ENCODE measurements around the gene CBX2. TPM values are rescaled to one million over a fixed set of nuclear protein-coding genes. Genes with fewer than 3 reads are reported as not detected.

Gene CBX2
- total RNA-seq, 1 experiment from 2014 or later, result 28.3 TPM

GRCh38 chr17:79743614-79744013 lies 34.3 kb upstream of the CBX2 start:
- TF ChIP-seq FOSL1 (IDR thresholded peaks at IDR 0.05; ENCODE audit: low read depth), result no peak
- TF ChIP-seq ZFX (IDR thresholded peaks at IDR 0.05), result no peak
- intact Hi-C loops (cut with micrococcal nuclease), result loop anchor here (2.0 kb wide), 1 partner anchor 173 kb away; no protein-coding TSS in a partner anchor
- Histone ChIP-seq H3K9me2 (ENCODE audit: insufficient read depth) (no peaks in the 10 kb centered on the region), H3K4me1 (ENCODE audit: control insufficient read depth in 1 of 2, insufficient read depth in 2 of 2, low read length in 2 of 2) (peaks cover 11 to 33% of the 10 kb centered on the region in 2 experiments; a peak in 3 of 4 replicates), H3K27me3 (ENCODE audit: insufficient read depth, low read length) (0 out of 2 replicates have a peak, but pooled peaks cover 3% of the 10 kb centered on the region), H3K9me3 (ENCODE audit: control insufficient read depth in 1 of 2, insufficient read depth in 1 of 2, low read depth in 1 of 2, low read length in 2 of 2) (no peaks in the 10 kb centered on the region), H2AFZ (ENCODE audit: low read depth, low read length, poor library complexity, severe bottlenecking) (no peak overlapping the region), H3K4me3 (replicated peaks in 1 of 2; ENCODE audit: low read depth in 1 of 2, low read length in 2 of 2) (no peak overlapping the region), H4K20me1 (ENCODE audit: insufficient read depth) (no peaks in the 10 kb centered on the region), H3K79me2 (ENCODE audit: insufficient read depth, low read length) (no peaks in the 10 kb centered on the region), H3K4me2 (ENCODE audit: low read length) (no peak overlapping the region), H3K9ac (ENCODE audit: low read length) (no peak overlapping the region), H3K27ac (ENCODE audit: low read depth, low read length) (no peak overlapping the region), H3K36me3 (ENCODE audit: control insufficient read depth in 1 of 2, insufficient read depth in 2 of 2, low read length in 2 of 2) (no peaks in the 10 kb centered on the region)
- BruUV-seq (replicated peaks), result no TSS peak
- ATAC-seq, result no peak
- CTCF ChIA-PET, result interaction anchor here (1.3 to 1.6 kb wide), 3 partner anchors 35 to 92 kb away, joined by 3 read pairs; no protein-coding TSS in a partner anchor
- POLR2A ChIA-PET, result no interaction called here
- no peak for DNase-seq (ENCODE audit: low read depth, low spot score)
- RAD21 ChIA-PET (ENCODE audit: low non-redundant PET in 1 of 2, low total read pairs in 2 of 2, uncharacterized antibody in 2 of 2, unreplicated experiment in 2 of 2), result no interaction called here

- H3K27ac ChIP-seq (ENCODE audit: low read depth, low read length), result no peak overlapping the region
- ChIA-PET RAD21 (ENCODE audit: low non-redundant PET in 1 of 2, low total read pairs in 2 of 2, uncharacterized antibody in 2 of 2, unreplicated experiment in 2 of 2) (interaction anchor here (0.7 to 1.2 kb wide), 5 partner anchors 22 to 192 kb away, joined by 5 to 6 read pairs (median 5); no protein-coding TSS in a partner anchor), CTCF (interaction anchor here (0.6 to 3.5 kb wide), 36 partner anchors 13 to 1045 kb away, joined by 3 to 14 read pairs (median 4); partner anchors contain the start of genes CBX4, CBX8 and GAA), POLR2A (interaction anchor here (0.7 kb wide), 1 partner anchor 13 kb away, joined by 3 read pairs; no protein-coding TSS in a partner anchor)
- no peak for ATAC-seq
- intact Hi-C loops (cut with micrococcal nuclease), result loop anchor here (1.0 kb wide), 1 partner anchor 245 kb away; no protein-coding TSS in a partner anchor
- no peak overlapping the region for H2AFZ ChIP-seq (ENCODE audit: low read depth, low read length, poor library complexity, severe bottlenecking)
- no peak overlapping the region for H3K9ac ChIP-seq (ENCODE audit: low read length)
- H3K4me3 ChIP-seq (replicated peaks in 1 of 2; ENCODE audit: low read depth in 1 of 2, low read length in 2 of 2), result no peak overlapping the region
- H3K4me2 ChIP-seq (ENCODE audit: low read length), result peak overlapping the region; percentile 30
- H3K9me3 ChIP-seq (ENCODE audit: control insufficient read depth in 1 of 2, insufficient read depth in 1 of 2, low read depth in 1 of 2, low read length in 2 of 2), result no peaks in the 10 kb centered on the region
- DNase-seq (ENCODE audit: low read depth, low spot score), result peak; percentile 18
- H4K20me1 ChIP-seq (ENCODE audit: insufficient read depth), result no peaks in the 10 kb centered on the region
- H3K4me1 ChIP-seq (ENCODE audit: control insufficient read depth in 1 of 2, insufficient read depth in 2 of 2, low read length in 2 of 2), result peaks cover 11 to 38% of the 10 kb centered on the region in 2 experiments; a peak in 3 of 4 replicates
- no peaks in the 10 kb centered on the region for H3K9me2 ChIP-seq (ENCODE audit: insufficient read depth)
- no peaks in the 10 kb centered on the region for H3K79me2 ChIP-seq (ENCODE audit: insufficient read depth, low read length)
- 0 out of 2 replicates have a peak, but pooled peaks cover 1% of the 10 kb centered on the region for H3K27me3 ChIP-seq (ENCODE audit: insufficient read depth, low read length)
- no peaks in the 10 kb centered on the region for H3K36me3 ChIP-seq (ENCODE audit: control insufficient read depth in 1 of 2, insufficient read depth in 2 of 2, low read length in 2 of 2)
- BruUV-seq (replicated peaks), result no TSS peak
- TF ChIP-seq REST (IDR thresholded peaks at IDR 0.05; ENCODE audit: low read depth), result no peak
- no peak for TF ChIP-seq MAX (IDR thresholded peaks at IDR 0.05)
- no peak for TF ChIP-seq EGR1 (IDR thresholded peaks at IDR 0.05; ENCODE audit: low read depth)
- TF ChIP-seq ZFX (IDR thresholded peaks at IDR 0.05), result no peak
- TF ChIP-seq POLR2AphosphoS5 (IDR thresholded peaks at IDR 0.05; ENCODE audit: low read depth, low read length), result no peak
- no peak for TF ChIP-seq RAD21 (IDR thresholded peaks at IDR 0.05; ENCODE audit: low read depth)
- no peak for TF ChIP-seq ZBTB33 (IDR thresholded peaks at IDR 0.05; ENCODE audit: extremely low read depth, insufficient replicate concordance, low read length)
- no peak for TF ChIP-seq CEBPB (IDR thresholded peaks at IDR 0.05; ENCODE audit: low read depth)
- no peak for TF ChIP-seq ELF1 (IDR thresholded peaks at IDR 0.05; ENCODE audit: borderline replicate concordance, low read depth)
- TF ChIP-seq YY1 (IDR thresholded peaks at IDR 0.05; ENCODE audit: extremely low read depth, insufficient replicate concordance, low read depth, low read length), result no peak
- no peak for TF ChIP-seq SIN3A (IDR thresholded peaks at IDR 0.05; ENCODE audit: low read depth)
- TF ChIP-seq TCF7L2 (IDR thresholded peaks at IDR 0.05; ENCODE audit: borderline replicate concordance, extremely low read depth, insufficient read depth, insufficient read length), result no peak
- no peak for TF ChIP-seq FOSL1 (IDR thresholded peaks at IDR 0.05; ENCODE audit: low read depth)
- no peak for TF ChIP-seq EZH2phosphoT487 (IDR thresholded peaks at IDR 0.05; ENCODE audit: borderline replicate concordance)
Observed at GRCh38 chr17:79745641-79746105, 32.3 kb upstream of the CBX2 start.
